HepG2 (cell line): ENCODE data around the gene DUS2.
"Not testable (repeated sequence)": the region's sequence is repeated elsewhere in the genome, so short reads cannot be mapped to it uniquely, and the experiment has no call there.

Source experiments
- GZF1 ChIP-seq: sonication (generic); formaldehyde crosslinking; IDR thresholded peaks from 2 replicates; pipeline ENCODE4 v1.5.1; 2020; ENCODE audit warnings: mild to moderate bottlenecking, missing genetic modification reagents
- KDM1A ChIP-seq: IDR thresholded peaks from 2 replicates; pipeline ENCODE4 v1.6.1; 2016; ENCODE audit warnings: missing compliant biosample characterization
- POLR2A ChIP-seq, 2 experiments: IDR thresholded peaks; 2 replicates each; pipeline ENCODE4 v1.6.1; 2011; ENCODE audit warnings: low read depth in 2 of 2, low read length in 2 of 2, mild to moderate bottlenecking in 1 of 2, moderate library complexity in 1 of 2; ENCODE audit not compliant: insufficient read depth in 1 of 2
- SMAD3 ChIP-seq: sonication (generic); formaldehyde crosslinking; IDR thresholded peaks from 2 replicates; pipeline ENCODE4 v1.4.0; 2020; ENCODE audit warnings: missing genetic modification reagents
- SPEN ChIP-seq: sonication (generic); formaldehyde crosslinking; IDR thresholded peaks from 2 replicates; pipeline ENCODE4 v1.5.1; 2020; ENCODE audit warnings: low read depth, mild to moderate bottlenecking, missing genetic modification reagents
- SUZ12 ChIP-seq: fragments of 150-350 bp; IDR thresholded peaks from 2 replicates; pipeline ENCODE4 v1.6.1; 2014; ENCODE audit warnings: low read depth, low read length
- ZBTB14 ChIP-seq: sonication (generic); formaldehyde crosslinking; IDR thresholded peaks from 2 replicates; pipeline ENCODE4 v1.4.0; 2020; ENCODE audit warnings: missing genetic modification reagents
- ZNF180 ChIP-seq: sonication (generic); formaldehyde crosslinking; IDR thresholded peaks from 2 replicates; pipeline ENCODE4 v1.4.0; 2020; ENCODE audit warnings: low read depth, missing genetic modification reagents, borderline replicate concordance
- ZUFSP ChIP-seq: sonication (generic); formaldehyde crosslinking; IDR thresholded peaks from 2 replicates; pipeline ENCODE4 v1.9.0; 2021; ENCODE audit warnings: missing genetic modification reagents, mild to moderate bottlenecking, borderline replicate concordance
- TF ChIP-seq, protein P1 (sequence below): sonication (generic); formaldehyde crosslinking; IDR thresholded peaks from 2 replicates; pipeline ENCODE4 v1.5.1; 2020; ENCODE audit warnings: missing genetic modification reagents, mild to moderate bottlenecking, borderline replicate concordance
- TF ChIP-seq, protein P2 (sequence below): sonication (generic); formaldehyde crosslinking; IDR thresholded peaks from 2 replicates; pipeline ENCODE4 v1.5.0; 2020; ENCODE audit warnings: mild to moderate bottlenecking, missing genetic modification reagents, moderate library complexity
- TF ChIP-seq, protein P3 (sequence below): sonication (generic); formaldehyde crosslinking; conservative IDR thresholded peaks from 2 replicates; pipeline ENCODE4 v1.8.0; 2022; ENCODE audit warnings: mild to moderate bottlenecking, moderate library complexity, missing genetic modification reagents

- not testable (repeated sequence) for TF ChIP-seq POLR2A (IDR thresholded peaks at IDR 0.05; ENCODE audit: insufficient read depth in 1 of 2, low read depth in 2 of 2, low read length in 2 of 2); SMAD3 (CRISPR knock-in tag); ZBTB14 (CRISPR knock-in tag); ZUFSP (CRISPR knock-in tag); KDM1A (CRISPR knock-in tag); SPEN (CRISPR knock-in tag); GZF1; SUZ12; ZNF180 (CRISPR knock-in tag)
- TF ChIP-seq, protein P1, sequence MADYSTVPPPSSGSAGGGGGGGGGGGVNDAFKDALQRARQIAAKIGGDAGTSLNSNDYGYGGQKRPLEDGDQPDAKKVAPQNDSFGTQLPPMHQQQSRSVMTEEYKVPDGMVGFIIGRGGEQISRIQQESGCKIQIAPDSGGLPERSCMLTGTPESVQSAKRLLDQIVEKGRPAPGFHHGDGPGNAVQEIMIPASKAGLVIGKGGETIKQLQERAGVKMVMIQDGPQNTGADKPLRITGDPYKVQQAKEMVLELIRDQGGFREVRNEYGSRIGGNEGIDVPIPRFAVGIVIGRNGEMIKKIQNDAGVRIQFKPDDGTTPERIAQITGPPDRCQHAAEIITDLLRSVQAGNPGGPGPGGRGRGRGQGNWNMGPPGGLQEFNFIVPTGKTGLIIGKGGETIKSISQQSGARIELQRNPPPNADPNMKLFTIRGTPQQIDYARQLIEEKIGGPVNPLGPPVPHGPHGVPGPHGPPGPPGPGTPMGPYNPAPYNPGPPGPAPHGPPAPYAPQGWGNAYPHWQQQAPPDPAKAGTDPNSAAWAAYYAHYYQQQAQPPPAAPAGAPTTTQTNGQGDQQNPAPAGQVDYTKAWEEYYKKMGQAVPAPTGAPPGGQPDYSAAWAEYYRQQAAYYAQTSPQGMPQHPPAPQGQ (CRISPR knock-in tag): not testable (repeated sequence)
- TF ChIP-seq, protein P2, sequence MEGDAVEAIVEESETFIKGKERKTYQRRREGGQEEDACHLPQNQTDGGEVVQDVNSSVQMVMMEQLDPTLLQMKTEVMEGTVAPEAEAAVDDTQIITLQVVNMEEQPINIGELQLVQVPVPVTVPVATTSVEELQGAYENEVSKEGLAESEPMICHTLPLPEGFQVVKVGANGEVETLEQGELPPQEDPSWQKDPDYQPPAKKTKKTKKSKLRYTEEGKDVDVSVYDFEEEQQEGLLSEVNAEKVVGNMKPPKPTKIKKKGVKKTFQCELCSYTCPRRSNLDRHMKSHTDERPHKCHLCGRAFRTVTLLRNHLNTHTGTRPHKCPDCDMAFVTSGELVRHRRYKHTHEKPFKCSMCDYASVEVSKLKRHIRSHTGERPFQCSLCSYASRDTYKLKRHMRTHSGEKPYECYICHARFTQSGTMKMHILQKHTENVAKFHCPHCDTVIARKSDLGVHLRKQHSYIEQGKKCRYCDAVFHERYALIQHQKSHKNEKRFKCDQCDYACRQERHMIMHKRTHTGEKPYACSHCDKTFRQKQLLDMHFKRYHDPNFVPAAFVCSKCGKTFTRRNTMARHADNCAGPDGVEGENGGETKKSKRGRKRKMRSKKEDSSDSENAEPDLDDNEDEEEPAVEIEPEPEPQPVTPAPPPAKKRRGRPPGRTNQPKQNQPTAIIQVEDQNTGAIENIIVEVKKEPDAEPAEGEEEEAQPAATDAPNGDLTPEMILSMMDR (CRISPR knock-in tag): not testable (repeated sequence)
- TF ChIP-seq, protein P3, sequence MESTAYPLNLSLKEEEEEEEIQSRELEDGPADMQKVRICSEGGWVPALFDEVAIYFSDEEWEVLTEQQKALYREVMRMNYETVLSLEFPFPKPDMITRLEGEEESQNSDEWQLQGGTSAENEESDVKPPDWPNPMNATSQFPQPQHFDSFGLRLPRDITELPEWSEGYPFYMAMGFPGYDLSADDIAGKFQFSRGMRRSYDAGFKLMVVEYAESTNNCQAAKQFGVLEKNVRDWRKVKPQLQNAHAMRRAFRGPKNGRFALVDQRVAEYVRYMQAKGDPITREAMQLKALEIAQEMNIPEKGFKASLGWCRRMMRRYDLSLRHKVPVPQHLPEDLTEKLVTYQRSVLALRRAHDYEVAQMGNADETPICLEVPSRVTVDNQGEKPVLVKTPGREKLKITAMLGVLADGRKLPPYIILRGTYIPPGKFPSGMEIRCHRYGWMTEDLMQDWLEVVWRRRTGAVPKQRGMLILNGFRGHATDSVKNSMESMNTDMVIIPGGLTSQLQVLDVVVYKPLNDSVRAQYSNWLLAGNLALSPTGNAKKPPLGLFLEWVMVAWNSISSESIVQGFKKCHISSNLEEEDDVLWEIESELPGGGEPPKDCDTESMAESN (CRISPR knock-in tag): not testable (repeated sequence)
Measured at GRCh38 chr16:68030108-68030507, 7.0 kb downstream of the DUS2 start.
